Parathyroid adenoma (tissue), 2 donors: ENCODE data around the gene FKBP7.
"Not testable (repeated sequence)": the region's sequence is repeated elsewhere in the genome, so short reads cannot be mapped to it uniquely, and the experiment has no call there.

Experiments used
- H2AFZ ChIP-seq: fragments of 300-600 bp; sonication (generic); one replicate; pipeline ENCODE4 v1.7.0; 2017; ENCODE audit warnings: antibody characterized with exemption, mild to moderate bottlenecking
- H3K27ac ChIP-seq: fragments of 300-600 bp; sonication (generic); one replicate; pipeline ENCODE4 v1.7.0; 2017
- H3K27me3 ChIP-seq: fragments of 300-600 bp; sonication (generic); one replicate; pipeline ENCODE4 v1.7.0; 2017; ENCODE audit warnings: low read length; ENCODE audit not compliant: control insufficient read depth, insufficient read depth
- H3K36me3 ChIP-seq: fragments of 300-600 bp; sonication (generic); one replicate; pipeline ENCODE4 v1.7.0; 2017; ENCODE audit warnings: low read length; ENCODE audit not compliant: control insufficient read depth, insufficient read depth
- H3K4me1 ChIP-seq: fragments of 300-600 bp; sonication (generic); one replicate; pipeline ENCODE4 v1.7.0; 2017; ENCODE audit warnings: control low read depth
- H3K4me2 ChIP-seq: fragments of 300-600 bp; sonication (generic); one replicate; pipeline ENCODE4 v1.7.0; 2017; ENCODE audit warnings: low read length
- H3K4me3 ChIP-seq: fragments of 300-600 bp; sonication (generic); one replicate; pipeline ENCODE4 v1.7.0; 2017; ENCODE audit warnings: low read depth, low read length
- H3K79me2 ChIP-seq: fragments of 300-600 bp; sonication (generic); one replicate; pipeline ENCODE4 v1.7.0; 2017; ENCODE audit warnings: control low read depth
- H3K9ac ChIP-seq: fragments of 300-600 bp; sonication (generic); one replicate; pipeline ENCODE4 v1.7.0; 2017; ENCODE audit warnings: mild to moderate bottlenecking
- H3K9me3 ChIP-seq: fragments of 300-600 bp; sonication (generic); one replicate; pipeline ENCODE4 v1.7.0; 2017; ENCODE audit warnings: low read length; ENCODE audit not compliant: control insufficient read depth
- TF ChIP-seq, protein P1 (sequence below): fragments of 300-600 bp; sonication (generic); IDR thresholded peaks from one replicate; pipeline ENCODE4 v1.7.0; 2017; ENCODE audit warnings: antibody characterized with exemption, mild to moderate bottlenecking
- donor health status: primary hyperparathyroidism.

FKBP7 gene

DNA sequence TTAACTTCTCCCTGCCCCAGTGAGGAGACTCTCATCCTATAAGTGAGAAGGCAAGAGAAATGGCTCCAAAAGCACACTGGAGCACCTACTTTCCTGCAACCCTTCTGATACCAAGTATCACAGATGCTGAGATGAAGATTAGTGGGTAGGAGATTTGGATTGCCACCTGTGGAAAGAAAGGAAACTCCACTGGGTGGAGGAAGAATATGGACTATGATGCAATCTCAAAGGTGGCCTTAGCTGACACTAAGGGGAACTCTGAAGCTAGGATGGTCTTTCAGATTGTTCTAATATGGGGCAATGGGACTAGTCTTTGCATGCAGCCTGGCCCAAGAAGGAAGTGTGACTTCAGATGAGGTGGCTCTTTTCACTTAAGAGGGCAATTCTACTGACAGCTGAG is 49.1 kb downstream of the FKBP7 start:
- no peak overlapping the region for H3K27ac ChIP-seq
- no peak overlapping the region for H3K4me2 ChIP-seq
- no peaks in the 10 kb centered on the region for H3K36me3 ChIP-seq

DNA sequence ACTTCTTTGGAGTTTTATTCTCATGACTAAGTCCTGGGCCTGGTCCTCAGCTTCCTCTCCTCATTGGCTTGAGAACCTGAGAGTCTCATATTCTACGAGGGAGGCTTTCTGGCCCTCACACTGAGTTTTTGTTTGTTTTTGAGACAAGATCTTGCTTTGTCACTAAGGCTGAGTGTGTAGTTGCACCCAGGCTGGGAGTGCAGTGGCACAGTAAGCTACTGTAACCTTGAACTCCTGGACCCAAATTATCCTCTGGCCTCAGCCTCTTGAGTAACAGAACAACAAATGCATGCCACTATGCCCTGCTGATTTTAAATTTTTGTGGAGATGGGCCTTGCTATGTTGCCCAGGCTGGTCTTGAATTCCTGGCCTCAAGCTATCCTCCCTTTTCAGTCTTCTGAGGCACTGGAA is 50.0 kb downstream of the FKBP7 start:
- H3K9me3 ChIP-seq, result no peaks in the 10 kb centered on the region
- no peak overlapping the region for H3K4me2 ChIP-seq
- no peaks in the 10 kb centered on the region for H3K79me2 ChIP-seq
- TF ChIP-seq, protein P1, sequence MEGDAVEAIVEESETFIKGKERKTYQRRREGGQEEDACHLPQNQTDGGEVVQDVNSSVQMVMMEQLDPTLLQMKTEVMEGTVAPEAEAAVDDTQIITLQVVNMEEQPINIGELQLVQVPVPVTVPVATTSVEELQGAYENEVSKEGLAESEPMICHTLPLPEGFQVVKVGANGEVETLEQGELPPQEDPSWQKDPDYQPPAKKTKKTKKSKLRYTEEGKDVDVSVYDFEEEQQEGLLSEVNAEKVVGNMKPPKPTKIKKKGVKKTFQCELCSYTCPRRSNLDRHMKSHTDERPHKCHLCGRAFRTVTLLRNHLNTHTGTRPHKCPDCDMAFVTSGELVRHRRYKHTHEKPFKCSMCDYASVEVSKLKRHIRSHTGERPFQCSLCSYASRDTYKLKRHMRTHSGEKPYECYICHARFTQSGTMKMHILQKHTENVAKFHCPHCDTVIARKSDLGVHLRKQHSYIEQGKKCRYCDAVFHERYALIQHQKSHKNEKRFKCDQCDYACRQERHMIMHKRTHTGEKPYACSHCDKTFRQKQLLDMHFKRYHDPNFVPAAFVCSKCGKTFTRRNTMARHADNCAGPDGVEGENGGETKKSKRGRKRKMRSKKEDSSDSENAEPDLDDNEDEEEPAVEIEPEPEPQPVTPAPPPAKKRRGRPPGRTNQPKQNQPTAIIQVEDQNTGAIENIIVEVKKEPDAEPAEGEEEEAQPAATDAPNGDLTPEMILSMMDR, result no peak
- no peaks in the 10 kb centered on the region for H3K36me3 ChIP-seq
- no peaks in the 10 kb centered on the region for H3K27me3 ChIP-seq
- H3K27ac ChIP-seq, result no peak overlapping the region
- no peaks in the 10 kb centered on the region for H3K4me1 ChIP-seq
- no peak overlapping the region for H3K9ac ChIP-seq
- no peak overlapping the region for H2AFZ ChIP-seq
- no peak overlapping the region for H3K4me3 ChIP-seq

More for the DNA sequence above, 49.1 kb downstream of the FKBP7 start:
- Histone ChIP-seq H3K4me3 (no peak overlapping the region), H3K79me2 (no peaks in the 10 kb centered on the region), H3K9me3 (no peaks in the 10 kb centered on the region), H3K4me1 (no peaks in the 10 kb centered on the region), H2AFZ (no peak overlapping the region), H3K27me3 (no peaks in the 10 kb centered on the region), H3K9ac (no peak overlapping the region)
- TF ChIP-seq, protein P1, result no peak

DNA sequence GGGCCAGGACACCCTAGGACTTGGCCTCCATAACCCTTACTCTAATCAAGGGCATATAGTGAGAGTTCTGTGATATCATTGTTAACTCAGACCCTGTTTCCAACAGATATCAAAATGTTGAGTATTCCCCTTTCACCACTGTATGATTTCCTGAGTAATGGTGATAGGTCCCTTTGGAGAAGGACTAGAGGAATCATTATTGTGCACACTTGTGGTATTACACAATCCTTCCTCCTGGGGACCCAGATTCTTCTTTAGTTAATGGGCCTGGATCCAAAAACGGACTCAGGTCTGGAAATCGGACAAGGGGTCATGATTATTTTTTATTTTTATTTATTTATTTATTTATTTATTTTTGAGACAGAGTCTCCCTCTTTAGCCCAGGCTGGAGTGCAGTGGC is 50.9 kb downstream of the FKBP7 start:
- H3K79me2 ChIP-seq, result no peaks in the 10 kb centered on the region
- no peaks in the 10 kb centered on the region for H3K27me3 ChIP-seq
- H2AFZ ChIP-seq, result no peak overlapping the region
- H3K4me3 ChIP-seq, result no peak overlapping the region
- H3K27ac ChIP-seq, result no peak overlapping the region
- TF ChIP-seq, protein P1, result no peak
- no peaks in the 10 kb centered on the region for H3K4me1 ChIP-seq
- no peaks in the 10 kb centered on the region for H3K36me3 ChIP-seq
- no peaks in the 10 kb centered on the region for H3K9me3 ChIP-seq
- H3K9ac ChIP-seq, result no peak overlapping the region
- H3K4me2 ChIP-seq, result no peak overlapping the region

DNA sequence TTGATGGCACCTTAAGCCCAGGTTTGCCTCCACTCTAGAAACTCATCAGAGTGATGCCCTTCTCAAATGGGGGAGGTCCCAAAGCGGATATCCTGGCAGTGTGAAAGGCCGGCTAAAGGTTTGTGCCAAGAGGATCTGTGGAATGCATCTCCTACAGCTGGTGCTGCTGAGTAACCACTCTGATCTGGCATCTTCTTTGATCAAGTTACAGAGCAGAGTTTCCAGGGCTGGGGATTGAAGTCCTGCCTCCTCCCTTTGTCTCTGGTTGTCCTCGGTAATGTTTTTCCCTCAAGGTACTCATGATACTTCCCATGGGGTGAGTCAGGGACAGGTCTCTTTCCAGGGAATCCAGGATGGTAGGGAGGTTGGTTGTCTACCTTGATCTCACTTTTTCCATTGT is 52.0 kb downstream of the FKBP7 start:
- Histone ChIP-seq H3K4me1 (no peaks in the 10 kb centered on the region), H2AFZ (no peak overlapping the region), H3K27me3 (no peaks in the 10 kb centered on the region), H3K27ac (no peak overlapping the region), H3K36me3 (no peaks in the 10 kb centered on the region), H3K9me3 (no peaks in the 10 kb centered on the region), H3K79me2 (no peaks in the 10 kb centered on the region), H3K4me2 (no peak overlapping the region), H3K4me3 (no peak overlapping the region), H3K9ac (no peak overlapping the region)
- TF ChIP-seq, protein P1, result no peak

DNA sequence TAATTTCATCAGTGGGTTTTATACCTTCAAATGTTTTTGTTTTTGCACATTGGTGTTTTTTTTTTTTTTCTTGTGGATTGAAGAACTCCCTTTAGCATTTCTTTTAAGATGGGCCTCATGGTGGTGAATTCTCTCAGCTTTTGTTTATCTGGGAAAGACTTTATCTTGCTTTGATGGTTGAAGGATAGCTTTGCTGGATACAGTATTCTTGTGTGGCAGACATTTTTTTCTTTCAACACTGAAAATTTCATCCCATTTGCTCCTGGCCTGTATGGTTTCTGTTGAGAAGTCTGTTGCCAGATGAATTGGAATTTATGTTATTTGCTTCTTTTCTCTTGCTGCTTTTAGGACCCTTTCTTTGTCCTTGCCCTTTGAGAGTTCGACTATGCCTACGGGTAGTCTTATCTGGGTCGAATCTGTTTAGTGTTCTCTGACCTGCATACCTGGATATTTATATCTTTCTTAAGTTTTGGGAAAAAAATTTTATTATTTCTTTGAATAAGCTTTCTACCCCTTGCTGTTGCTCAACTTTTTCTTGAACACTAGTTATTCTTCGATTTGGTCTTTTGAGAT is 53.1 kb downstream of the FKBP7 start:
- Histone ChIP-seq H3K36me3 (no peaks in the 10 kb centered on the region), H3K79me2 (no peaks in the 10 kb centered on the region), H3K9me3 (no peaks in the 10 kb centered on the region), H3K4me3 (no peak overlapping the region), H3K27ac (no peak overlapping the region), H3K9ac (no peak overlapping the region), H2AFZ (no peak overlapping the region), H3K4me2 (no peak overlapping the region), H3K27me3 (no peaks in the 10 kb centered on the region), H3K4me1 (no peaks in the 10 kb centered on the region)
- TF ChIP-seq, protein P1, result no peak

DNA sequence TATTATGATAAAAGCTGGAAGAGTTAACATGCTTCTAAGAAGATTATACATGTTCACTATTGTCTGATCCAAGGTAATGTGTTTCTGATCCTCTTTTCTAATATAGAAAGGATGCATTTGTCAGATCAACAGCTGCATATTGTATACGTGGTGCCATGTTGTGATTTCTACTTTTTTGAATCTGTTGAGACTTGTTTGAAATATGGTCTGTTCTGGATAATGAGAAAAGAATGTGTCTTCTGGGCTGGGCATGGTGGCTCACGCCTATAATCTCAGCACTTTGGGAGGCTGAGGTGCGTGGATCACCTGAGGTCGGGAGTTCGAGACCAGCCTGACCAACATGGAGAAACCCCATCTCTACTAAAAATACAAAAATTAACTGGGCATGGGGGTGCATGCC is 54.7 kb downstream of the FKBP7 start:
- not testable (repeated sequence) for H3K4me2 ChIP-seq, H3K4me1 ChIP-seq, H3K4me3 ChIP-seq, H2AFZ ChIP-seq, H3K9me3 ChIP-seq, H3K27me3 ChIP-seq, H3K79me2 ChIP-seq, H3K36me3 ChIP-seq, H3K9ac ChIP-seq, H3K27ac ChIP-seq
